GM18868 (cell line): ENCODE results near the gene UBE2O.

ENCODE experiments used
- ATAC-seq: cut with Tn5 transposase; IDR thresholded peaks from one replicate; pipeline ENCODE4 v1.9.1; 2021; ENCODE audit warnings: mild to moderate bottlenecking, moderate library complexity; ENCODE audit not compliant: unreplicated experiment

The UBE2O gene

GRCh38 chr17:76468634-76469010 is 15.7 kb upstream of the UBE2O start:
- ATAC-seq = no peak

DNA sequence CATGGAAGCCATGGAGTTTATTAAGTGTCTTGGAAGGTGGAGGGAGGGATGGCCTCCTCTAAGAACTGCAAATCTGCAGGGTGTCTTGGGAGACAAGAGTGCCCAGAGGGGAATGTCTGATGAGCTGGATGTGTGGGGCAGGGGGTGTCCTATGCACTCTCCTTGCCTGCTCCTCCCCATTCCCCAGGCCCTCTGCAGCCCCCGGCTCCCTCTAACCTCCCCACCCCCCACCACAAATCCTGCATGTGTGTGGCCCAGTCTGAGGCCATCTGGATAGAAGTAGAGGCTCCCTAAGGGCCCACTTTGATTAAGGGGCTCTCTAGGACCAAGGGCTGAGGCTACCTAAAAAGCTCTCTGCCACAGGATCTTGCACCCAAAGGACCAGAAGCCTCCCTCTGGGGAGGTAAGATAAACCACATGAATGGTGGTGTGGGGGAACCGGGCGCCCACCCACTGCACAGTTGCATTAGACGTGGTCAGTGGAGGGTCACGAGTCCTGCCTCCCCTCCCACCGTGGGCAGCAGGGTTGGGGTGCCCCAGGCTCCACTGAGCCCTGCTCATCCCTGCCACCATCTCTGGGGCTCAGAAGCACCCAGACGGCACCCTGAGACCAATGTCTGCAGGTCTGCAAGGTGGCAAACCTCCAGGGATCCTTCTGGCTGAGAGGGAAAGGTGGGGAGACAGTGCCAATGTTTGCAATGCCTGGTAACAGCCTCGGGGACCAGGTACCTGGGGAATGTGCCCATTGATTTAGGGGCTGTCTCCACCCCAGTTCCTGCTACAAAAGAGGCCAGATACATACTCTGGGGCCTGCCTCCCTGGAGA is 15.1 kb upstream of the UBE2O start:
- ATAC-seq = no peak

DNA sequence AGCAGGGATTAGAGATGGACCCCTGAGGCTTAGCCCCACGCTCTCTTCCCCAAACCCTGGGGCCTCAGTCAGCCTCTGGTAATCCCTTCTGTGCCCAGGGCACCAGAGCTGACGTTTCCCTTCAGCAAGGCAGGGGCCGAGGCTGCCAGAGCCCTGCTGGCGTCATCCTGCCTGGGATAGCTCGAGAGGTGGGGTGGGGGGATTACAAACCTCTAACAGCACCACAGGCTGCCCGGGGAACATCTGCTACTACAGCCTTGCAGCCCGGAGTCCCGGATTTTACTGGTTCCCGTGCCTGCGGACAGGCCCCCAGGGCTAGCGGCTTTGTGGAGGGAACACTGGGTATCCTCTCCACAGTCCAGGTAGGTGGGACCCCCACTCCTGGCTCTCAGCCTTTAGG is 14.4 kb upstream of the UBE2O start, which contains the start of gene AANAT:
AANAT (plus strand) TSS at position 238 of the 400 bp plus-strand sequence. CDS start 1,144 bp downstream, outside the sequence.
- no peak for ATAC-seq

DNA sequence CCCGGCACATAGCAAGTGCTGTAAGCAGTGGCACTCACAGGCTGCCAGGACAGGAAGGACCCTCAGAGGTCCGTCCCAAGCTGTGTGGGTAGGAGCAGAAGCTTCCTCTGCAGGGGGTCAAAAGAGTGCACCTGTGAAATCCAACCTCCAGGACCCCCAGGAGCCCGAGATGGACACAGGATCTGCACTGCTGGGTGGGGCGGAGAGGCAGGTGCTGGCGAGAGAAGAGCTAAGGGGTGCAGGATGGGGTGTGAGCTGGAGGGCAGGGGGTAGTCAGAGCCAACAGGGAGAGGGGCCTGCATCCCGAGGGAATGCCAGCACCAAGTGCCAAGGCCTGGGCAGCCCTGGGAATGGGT is 13.8 kb upstream of the UBE2O start:
- ATAC-seq = no peak

DNA sequence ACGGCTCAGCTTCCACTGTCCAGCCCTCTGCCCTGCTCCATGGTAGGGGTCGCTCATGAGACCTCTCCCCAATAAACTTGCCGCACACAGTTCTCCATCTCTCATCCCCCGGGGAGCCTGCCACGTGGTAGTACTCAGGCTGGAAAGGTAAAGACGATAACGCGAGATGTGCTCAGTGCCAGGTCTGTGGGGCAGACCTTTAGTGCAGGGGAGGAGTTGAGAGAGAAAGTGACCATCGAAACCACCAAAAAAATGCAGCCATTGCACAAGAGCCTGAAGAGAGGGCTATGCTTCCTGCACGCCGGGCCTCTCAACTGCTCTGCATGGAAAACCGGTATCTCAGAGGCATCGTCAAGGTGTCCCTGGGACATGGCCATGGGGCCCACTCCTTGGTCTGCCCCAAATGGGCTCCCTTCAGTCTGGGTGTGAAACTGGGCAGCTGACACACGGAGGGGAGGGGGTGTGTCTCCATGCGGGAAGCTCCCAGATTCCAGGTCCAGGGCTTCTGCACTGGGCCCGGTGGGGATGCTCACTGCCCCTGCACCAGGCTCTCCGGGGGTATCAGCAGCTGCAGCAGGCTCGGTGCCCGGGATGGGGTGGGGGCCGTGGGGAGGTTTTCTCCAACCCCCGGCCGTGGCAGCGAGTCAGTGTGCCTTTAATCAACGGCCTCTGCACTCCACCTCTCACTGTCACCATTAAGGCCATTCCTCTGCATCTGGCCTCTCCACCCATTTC is 9.8 kb upstream of the UBE2O start:
- no peak for ATAC-seq

DNA sequence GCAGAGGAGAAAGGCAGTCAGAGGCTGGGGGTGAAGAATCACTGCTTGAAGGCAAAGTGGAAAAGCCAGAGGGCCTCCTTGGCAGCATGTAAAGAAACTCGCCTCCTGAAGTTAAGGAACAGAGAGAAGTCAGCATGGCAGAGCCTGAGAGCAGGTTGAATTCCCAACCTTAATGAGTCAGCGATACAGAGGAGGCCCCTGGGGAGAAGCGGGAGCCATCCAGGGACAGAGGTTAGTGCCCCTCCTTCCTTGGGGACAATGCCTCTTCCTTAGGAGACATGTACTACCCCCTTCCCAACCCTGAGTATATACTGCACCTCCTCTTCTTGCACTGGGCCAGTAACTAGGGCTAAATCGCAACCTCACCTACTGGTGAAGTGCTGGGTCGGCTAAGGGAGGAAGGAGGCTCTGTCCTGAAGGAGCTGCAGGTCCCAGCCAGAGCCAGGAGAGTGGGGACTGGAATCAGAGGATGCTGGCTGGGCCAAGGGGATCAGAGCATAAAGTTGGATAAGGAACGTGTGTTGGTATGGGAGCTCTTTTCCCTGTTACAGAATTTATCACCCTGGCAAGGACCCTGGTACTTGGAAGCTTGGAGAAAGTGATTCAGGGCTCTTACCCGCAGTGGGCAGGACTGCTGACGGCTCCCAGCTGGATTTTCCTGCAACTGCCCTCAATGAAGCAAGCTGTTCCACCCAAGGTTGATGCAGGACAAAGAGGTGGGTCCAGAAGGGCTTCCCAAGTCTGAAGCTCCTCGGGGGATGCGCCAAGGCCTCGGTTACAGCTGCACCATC is 9.0 kb upstream of the UBE2O start:
- no peak for ATAC-seq

DNA sequence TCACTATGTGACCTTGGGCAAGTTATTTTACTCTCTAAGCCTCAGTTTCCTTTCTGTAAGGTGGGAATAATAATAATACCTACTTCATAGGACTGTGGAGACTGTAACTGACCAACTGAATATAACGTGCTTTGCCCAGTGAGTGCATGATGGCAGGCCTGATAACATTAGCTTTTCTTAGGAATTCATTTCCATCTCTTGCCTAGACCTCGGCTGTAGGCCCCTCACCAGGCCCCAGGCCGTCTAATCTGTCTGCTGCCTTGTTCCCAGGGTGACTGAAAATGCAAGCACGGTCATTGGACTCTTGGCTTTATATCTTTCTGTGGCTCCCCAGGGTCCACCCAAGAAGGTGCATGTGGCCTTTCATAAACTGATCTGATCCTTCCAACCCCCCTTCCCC is 6.7 kb upstream of the UBE2O start:
- ATAC-seq = no peak

DNA sequence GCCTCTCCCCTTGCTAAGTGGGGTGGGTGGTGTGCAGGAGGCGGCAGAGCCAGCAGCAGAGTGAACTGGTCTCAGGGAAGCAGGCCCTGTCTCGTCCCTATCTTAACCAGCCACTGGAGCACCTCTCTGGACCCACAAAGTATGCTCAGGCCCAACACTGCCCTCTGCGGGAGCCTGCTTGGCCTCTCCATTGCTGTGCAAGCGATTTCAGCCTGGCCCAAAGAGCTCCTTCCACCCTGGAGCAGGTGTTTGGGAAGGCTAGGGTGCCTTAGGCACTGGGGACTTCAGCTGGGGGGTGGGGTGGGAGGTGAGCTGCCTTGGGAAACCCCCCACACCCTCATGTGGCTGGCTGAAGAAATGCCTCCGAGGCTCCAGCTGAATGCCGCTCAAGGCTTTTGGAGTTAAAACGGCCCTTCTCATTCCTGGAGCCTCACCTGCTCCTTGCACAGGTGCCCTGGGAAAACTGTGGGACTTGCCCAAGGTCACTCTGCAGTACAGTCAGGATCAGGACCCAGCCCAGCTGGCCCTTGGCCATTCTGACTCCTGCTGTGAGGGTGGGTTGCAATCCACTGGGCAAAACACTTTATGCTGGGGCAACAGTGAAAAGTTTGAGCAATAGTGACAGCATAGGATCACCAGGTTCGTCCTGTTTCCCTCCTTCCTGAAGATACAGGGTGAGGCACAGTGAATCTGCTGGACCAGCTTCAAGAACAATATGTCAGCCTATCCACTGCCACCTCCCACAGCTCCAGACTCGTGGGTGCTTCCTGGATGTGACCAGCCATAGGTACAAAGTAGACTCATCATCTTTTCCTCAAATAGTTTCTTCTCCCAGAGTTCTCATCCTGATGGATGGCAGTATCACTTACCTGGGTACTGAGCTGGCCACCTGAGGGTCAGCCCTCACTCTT is 5.9 kb upstream of the UBE2O start:
- no peak for ATAC-seq

- ATAC-seq = no peak
These were observed 435 bp upstream of the UBE2O start for GRCh38 chr17:76453431-76453743.

DNA sequence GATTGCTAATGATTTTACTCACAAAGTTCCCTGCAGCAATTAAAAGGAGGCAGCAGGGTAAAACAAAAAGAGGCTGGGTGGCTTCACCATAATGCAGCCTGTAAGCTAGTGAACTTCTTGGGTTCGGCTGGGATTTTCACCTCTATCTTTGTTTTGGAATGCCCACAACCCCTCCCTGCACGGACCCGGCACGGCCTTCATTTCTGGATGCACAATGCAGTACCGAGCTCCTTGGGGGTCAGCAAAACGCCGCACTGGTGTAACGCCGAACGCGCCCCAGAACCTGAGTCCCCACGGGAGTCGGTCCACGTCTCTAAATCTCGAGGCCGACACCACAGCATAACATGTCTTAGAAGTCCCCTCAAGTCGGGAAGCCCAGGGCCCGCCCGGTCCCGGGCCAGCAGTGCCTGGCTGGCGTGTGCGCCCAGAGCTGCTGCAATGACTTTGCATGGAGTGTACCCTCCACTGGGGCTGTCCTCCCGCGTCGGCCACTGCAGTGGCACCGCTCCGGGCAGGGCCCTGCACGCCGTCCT is 759 bp downstream of the UBE2O start:
- ATAC-seq = no peak

DNA sequence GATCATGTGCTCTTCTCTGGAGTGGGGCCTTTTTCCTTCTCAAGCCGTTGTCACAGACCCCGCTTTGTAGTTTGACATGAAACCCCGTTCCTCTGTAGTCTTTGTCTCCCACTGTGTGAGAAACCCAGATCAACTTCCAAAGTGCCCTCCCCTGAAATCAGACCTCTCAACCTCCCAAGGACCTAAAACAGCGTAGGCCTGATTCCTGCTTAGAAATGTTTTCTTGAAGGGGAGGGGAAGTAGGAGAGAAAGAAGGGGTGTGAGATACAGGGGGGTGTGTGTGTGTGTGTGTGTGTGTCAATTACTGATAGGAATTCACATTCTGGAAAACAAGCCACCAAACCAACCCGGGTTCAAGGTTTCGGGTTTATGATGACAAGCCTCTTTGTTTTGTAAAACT is 1.4 kb downstream of the UBE2O start:
- no peak for ATAC-seq

- no peak for ATAC-seq
These were observed 3.8 kb downstream of the UBE2O start for GRCh38 chr17:76449126-76449525.

DNA sequence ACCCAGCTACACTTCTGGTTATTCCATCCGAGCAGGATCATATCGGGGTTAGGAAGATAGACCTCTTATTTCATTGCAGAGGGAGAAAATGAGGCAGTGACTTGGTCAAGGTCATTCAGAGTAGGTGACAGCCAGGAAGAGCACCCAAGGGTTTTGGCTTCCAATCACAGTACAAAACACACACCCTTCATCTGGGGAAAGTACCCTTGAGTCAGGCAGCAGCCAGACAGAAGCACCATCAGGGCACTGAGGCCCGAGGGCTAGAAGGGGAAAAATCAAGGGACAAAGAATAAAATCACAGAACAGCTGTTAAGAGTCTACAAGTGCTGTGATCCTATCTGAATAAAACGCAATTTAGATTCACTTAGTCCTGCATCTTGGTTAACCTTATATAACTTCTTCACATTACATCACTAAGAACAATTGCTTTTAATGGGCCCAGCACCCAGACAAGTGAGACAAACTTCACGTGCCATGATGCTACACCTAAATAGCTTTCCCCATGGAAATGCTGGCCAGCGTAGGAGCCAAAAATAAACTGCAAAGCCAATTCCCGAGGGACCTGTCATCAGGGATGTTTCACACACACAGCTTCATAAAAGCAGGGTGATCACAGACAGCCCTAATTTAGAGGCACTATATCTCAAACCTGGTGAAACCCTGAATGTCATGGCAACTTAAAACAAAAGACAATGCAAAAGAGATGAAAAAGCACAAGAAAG is 4.9 kb downstream of the UBE2O start:
- ATAC-seq = no peak

- ATAC-seq = no peak
These were observed 6.3 kb downstream of the UBE2O start for GRCh38 chr17:76446449-76447231.

- ATAC-seq = no peak
These were observed 7.1 kb downstream of the UBE2O start for GRCh38 chr17:76445697-76446448.

- no peak for ATAC-seq
These were observed 8.2 kb downstream of the UBE2O start for GRCh38 chr17:76444518-76445311.
